ENCODE results near the gene MOB3A. TPM values are rescaled to one million over a fixed set of nuclear protein-coding genes. Genes with fewer than 3 reads are reported as not detected.

Gene MOB3A
- polyA plus RNA-seq, 3 donors from 2014 or later: 39.4 to 160 (median 42.2) TPM

DNA sequence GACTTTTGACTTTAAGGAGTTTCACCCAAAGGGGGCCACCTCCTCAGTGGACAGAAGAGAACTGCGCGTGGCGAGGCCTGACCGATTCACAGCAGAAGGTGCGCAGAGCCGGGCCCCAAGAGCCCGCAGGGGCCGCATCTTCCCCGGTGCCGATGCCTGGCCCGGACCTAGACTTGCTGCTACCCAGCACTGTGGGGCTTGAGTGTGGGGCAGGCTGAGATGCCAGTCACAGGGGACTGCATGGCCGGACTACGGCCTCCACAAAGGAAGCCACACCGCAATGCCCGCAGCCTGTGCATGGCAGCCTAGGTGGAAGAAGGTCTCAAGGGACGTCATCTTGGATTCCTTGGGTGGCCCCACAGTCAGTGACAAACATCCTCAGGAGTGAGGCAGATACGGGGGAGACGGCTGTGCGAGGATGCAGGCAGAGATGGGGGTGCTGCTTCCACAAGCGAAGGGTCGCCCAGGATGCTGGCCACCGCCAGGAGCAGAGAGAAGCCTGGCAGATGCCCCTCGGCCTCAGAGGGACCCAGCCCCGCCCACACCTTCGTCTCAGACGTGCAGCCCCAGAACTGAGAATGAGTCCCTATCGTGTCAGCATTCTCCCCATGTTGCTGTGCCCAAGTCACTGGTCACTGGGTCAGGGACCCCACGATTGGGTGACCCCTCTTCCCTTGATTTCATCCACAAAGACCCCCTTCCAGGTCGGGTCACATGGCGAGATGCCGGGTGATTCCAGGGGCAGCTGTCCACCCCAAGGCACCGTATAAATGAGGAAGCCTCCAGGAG is 16.9 kb downstream of the MOB3A start:
- Mint-ChIP-seq H3K4me1 (peaks cover 58% of the 10 kb centered on the region in 2 donors), H3K27ac (peak overlapping the region; percentile 96 to 100 (median 99)), H3K27me3 (ENCODE audit: low read depth in 3 of 3) (peaks cover 31 to 58% (median 49%) of the 10 kb centered on the region in 3 donors), H3K36me3 (peaks cover 0 to 29% (median 5%) of the 10 kb centered on the region in 3 donors), H3K9me3 (peaks cover 0 to 3% (median 0%) of the 10 kb centered on the region in 6 donors), H3K4me3 (peak overlapping the region; percentile 59 to 100 (median 98))
- DNase-seq: no peak

DNA sequence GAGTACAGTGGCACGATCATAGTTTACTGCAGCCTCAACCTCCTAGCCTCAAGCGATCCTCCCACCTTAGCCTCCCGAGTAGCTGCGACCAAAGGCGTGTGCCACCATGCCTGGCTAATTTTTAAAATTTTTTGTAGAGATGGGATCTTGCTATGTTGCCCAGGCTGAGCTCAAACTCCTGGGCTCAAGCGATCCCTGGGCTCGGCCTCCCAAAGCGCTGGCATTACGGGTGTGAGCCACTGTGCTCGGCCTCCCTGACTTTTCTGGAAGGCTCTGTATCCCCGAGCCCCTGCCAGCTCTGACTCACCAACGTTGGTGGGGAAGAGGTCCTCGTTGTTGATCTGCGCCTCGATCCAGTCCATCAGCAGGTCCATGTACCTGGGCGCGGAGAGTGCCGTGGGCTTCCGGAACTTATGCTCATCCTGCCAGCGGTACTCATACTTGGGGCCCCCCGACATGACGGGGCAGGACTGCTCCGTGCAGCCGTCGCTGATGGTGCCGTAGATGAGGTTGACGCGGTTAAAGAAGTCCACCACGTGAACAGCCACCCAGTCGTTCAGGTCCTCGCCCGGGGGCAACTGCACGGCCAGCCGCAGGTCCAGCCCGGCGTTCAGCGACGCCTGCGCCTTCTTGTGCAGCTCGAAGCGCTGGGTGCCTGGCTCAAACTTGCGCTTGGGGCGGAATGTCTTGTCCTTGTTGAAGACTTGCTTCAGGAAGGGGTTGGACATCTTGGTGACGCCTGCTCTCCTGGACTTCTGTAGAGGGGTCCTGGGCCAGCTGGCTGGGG is 18.1 kb downstream of the MOB3A start:
- Mint-ChIP-seq H3K36me3 (peaks cover 0 to 29% (median 3%) of the 10 kb centered on the region in 3 donors), H3K4me3 (peak overlapping the region in 1 of 5 donors; percentile 63), H3K27me3 (ENCODE audit: low read depth in 3 of 3) (peaks cover 22 to 48% (median 47%) of the 10 kb centered on the region in 3 donors), H3K9me3 (no peaks in the 10 kb centered on the region), H3K4me1 (peaks cover 57 to 58% of the 10 kb centered on the region in 2 donors), H3K27ac (peak overlapping the region; percentile 96 to 100 (median 99))
- DNase-seq: no peak

DNA sequence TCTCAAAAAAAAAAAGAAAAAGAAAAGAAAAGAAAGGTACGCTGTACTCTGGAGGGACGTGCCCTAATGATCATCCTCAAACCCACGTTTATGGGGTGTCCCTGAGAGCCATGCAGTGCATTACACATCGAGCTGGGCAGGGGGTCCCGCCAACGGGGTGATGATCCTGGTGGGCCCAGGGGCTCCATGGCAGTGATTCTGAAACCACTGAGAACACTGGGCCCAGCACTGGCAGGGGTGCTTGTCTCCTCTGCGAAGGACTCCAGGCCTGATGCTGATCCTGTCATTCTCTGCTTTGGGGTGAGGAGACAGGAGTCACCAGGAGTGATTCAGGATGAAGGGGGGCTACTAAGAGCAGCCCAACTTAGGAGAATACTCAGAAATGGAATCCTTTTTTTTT is 18.7 kb downstream of the MOB3A start:
- peaks cover 4 to 32% (median 6%) of the 10 kb centered on the region in 3 donors for H3K36me3 Mint-ChIP-seq
- peaks cover 54 to 55% of the 10 kb centered on the region in 2 donors for H3K4me1 Mint-ChIP-seq
- no peak overlapping the region for H3K4me3 Mint-ChIP-seq
- H3K9me3 Mint-ChIP-seq: no peaks in the 10 kb centered on the region
- H3K27me3 Mint-ChIP-seq (ENCODE audit: low read depth in 3 of 3): peaks cover 23 to 47% (median 47%) of the 10 kb centered on the region in 3 donors
- DNase-seq: no peak
- H3K27ac Mint-ChIP-seq: peak overlapping the region in 2 of 6 donors; percentile 7 to 66

DNA sequence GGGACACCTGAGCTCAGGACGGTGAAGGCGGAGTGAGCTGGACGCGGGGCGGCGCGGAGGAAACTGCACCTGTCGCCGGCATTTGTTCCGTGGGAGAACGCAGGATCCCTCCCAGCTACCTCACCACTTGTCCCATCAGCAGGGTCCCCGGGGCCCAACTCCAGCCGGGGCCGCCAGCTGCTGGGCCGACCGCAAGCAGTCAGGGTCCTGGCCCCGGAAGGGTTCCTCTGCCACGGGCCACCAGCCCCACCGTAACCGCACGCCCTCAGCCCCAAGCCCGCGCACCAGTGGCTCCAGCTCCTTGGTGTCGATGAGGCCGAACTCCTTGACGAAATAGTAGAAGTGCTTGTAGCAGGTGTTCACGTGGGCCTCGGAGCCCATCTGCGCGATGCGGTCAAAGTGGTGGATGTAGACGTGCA is 19.6 kb downstream of the MOB3A start:
- Mint-ChIP-seq H3K4me1 (peaks cover 47 to 50% of the 10 kb centered on the region in 2 donors), H3K36me3 (peaks cover 6 to 39% (median 9%) of the 10 kb centered on the region in 3 donors), H3K4me3 (peak overlapping the region in 1 of 5 donors; percentile 15), H3K27ac (peak overlapping the region in 3 of 6 donors; percentile 29 to 66 (median 56)), H3K27me3 (ENCODE audit: low read depth in 3 of 3) (peaks cover 16 to 46% (median 40%) of the 10 kb centered on the region in 3 donors), H3K9me3 (no peaks in the 10 kb centered on the region)
- no peak for DNase-seq

DNA sequence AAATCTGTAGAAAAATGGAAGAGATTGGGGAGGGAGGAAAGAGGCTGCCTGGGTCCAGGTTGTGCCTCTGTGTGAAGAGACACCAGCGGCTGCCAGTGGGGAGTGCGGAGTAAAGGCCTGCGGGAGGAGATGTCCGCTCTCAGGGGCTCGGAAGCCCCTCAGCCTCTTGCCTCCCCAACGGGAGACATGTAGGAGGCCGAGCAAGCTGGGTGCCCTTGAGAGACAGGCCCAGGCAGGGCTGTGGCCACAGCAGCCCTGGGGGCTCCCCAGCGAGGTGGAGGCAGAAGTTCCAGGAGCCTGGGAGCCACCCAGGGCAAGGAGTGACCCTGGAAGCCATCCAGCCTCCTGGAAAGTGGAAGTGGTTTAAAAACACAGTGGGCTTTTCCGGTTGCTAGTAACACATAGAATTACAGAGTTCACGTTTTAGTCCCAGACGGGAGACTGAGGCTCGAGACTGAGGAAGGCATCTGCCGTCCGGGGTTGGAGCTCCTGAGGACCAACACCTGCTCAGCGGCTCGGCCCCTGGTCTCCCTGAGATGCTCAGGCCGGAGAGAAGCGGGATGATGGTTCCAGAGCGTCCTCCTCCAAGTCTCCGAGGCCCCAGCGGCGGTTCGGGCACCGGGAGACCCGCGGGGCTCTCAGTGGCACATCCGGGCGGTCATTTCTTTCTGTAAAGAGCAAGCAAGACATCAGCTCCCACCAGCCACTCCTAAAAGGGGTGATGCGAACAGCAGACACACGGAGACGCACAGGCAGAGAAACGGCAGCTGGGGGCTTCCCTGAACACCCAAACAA is 23.2 kb downstream of the MOB3A start:
- peaks cover 6 to 29% (median 17%) of the 10 kb centered on the region in 3 donors for H3K36me3 Mint-ChIP-seq

DNA sequence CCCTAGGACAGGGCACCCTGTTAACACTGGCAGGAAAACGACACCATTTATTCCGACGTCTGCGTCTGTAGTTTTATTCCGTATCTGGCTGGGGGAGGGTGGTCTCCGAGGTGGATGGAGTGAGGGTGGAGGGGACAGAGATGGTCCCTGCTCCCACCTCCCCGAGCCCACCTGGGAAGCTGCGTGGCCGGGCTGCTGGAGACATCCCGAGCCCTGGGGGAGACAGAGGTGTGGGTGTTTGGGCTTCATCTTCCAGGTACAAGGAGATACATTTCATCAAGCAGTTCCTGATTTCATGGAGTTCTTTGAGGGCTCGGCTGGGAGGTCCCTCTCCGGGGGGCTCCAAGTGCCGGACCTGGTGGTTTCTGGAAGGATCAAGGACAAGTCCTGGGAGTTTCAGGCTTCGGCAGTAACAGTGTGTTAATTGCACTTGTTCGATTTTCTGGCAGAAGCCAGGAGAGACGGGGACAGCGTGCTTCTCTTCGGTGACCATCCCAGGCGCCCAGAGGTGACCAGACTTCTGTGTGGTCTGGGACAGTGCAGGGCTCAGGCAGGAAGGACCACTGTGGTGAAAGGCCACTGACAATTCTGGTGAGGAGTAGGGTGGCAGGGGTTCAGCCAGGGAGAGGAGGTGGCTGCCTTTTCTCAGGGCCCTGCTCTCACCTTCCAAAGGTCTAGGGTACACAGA is 25.0 kb downstream of the MOB3A start:
- H3K36me3 Mint-ChIP-seq: peaks cover 6 to 29% (median 17%) of the 10 kb centered on the region in 3 donors
- H3K27me3 Mint-ChIP-seq (ENCODE audit: low read depth in 3 of 3): peaks cover 15 to 39% (median 18%) of the 10 kb centered on the region in 3 donors
- peak overlapping the region; percentile 70 to 86 (median 80) for H3K27ac Mint-ChIP-seq
- H3K4me1 Mint-ChIP-seq: peaks cover 30 to 41% of the 10 kb centered on the region in 2 donors
- H3K9me3 Mint-ChIP-seq: no peaks in the 10 kb centered on the region
- peak overlapping the region in 1 of 5 donors; percentile 24 for H3K4me3 Mint-ChIP-seq
- peak in 1 of 3 donors; percentile 10 for DNase-seq

More for the DNA sequence above, 23.2 kb downstream of the MOB3A start:
- Mint-ChIP-seq H3K27ac (peak overlapping the region; percentile 70 to 92 (median 79)), H3K4me1 (peaks cover 33 to 41% of the 10 kb centered on the region in 2 donors), H3K9me3 (no peaks in the 10 kb centered on the region), H3K4me3 (peak overlapping the region in 1 of 5 donors; percentile 13), H3K27me3 (ENCODE audit: low read depth in 3 of 3) (peaks cover 21 to 50% (median 24%) of the 10 kb centered on the region in 3 donors)
- no peak for DNase-seq

DNA sequence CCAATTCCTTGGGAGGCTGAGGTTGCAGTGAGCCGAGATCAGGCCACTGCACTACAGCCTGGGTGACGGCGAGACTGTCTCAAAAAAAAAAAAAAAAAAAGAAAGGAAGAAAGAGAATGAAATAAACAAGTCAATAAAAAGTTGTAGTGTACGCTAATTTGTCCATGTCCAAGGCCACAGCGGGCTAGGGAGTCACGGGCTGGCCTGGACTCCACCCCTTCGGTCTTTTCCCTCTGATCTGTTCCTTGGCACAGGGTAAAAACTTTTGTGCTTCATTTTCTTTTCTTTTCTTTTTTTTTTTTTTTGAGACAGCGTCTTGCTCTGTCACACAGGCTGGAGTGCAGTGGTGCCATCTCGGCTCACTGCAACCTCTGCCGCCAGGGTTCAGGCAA is 25.7 kb downstream of the MOB3A start:
- Mint-ChIP-seq H3K27ac (peak overlapping the region in 5 of 6 donors; percentile 28 to 86 (median 80)), H3K9me3 (no peaks in the 10 kb centered on the region), H3K27me3 (ENCODE audit: low read depth in 3 of 3) (peaks cover 12 to 35% (median 17%) of the 10 kb centered on the region in 3 donors), H3K4me3 (no peak overlapping the region), H3K4me1 (peaks cover 28 to 41% of the 10 kb centered on the region in 2 donors), H3K36me3 (peaks cover 6 to 25% (median 17%) of the 10 kb centered on the region in 3 donors)
- DNase-seq: no peak

DNA sequence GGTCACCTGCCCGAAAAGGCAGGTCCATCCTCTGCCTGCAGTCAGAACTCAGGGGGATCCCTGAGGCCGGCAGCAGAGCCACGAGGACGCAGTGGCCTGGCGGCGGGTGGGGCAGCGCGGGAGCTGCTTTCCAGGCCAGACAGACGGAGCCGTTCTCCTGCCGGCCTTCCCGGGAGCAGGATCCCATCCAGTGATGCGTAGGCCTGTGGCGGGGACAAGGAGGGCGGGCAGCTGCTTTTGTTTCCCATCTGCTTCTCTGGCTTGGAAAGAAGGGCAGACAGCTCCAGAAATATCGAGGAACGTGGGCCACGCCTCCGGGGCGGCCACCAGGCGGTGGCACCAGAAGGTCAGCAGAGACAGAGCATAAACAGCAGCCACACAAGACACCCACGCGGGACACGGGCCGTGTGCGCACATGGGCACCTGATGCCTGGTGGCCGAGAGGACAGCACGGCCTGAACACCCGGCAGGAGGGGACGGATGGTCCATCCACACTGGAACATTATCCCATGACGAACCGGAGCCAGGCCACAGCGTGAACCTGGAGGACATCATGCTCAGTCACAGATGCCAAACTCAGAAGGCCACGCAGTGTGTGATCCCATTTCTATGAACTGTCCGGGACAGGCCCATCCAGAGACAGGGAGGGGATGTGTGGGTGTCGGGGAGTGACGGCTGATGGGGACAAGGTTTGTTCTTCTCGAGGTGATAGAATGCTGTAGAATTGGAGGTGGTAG is 31.2 kb downstream of the MOB3A start:
- H3K9me3 Mint-ChIP-seq: no peaks in the 10 kb centered on the region
- no peak overlapping the region for H3K4me3 Mint-ChIP-seq
- no peak for DNase-seq
- H3K27ac Mint-ChIP-seq: peak overlapping the region in 4 of 6 donors; percentile 21 to 77 (median 36)
- H3K36me3 Mint-ChIP-seq: no peaks in the 10 kb centered on the region
- peaks cover 38 to 42% of the 10 kb centered on the region in 2 donors for H3K4me1 Mint-ChIP-seq
- H3K27me3 Mint-ChIP-seq (ENCODE audit: low read depth in 3 of 3): peaks cover 10 to 26% (median 18%) of the 10 kb centered on the region in 3 donors

DNA sequence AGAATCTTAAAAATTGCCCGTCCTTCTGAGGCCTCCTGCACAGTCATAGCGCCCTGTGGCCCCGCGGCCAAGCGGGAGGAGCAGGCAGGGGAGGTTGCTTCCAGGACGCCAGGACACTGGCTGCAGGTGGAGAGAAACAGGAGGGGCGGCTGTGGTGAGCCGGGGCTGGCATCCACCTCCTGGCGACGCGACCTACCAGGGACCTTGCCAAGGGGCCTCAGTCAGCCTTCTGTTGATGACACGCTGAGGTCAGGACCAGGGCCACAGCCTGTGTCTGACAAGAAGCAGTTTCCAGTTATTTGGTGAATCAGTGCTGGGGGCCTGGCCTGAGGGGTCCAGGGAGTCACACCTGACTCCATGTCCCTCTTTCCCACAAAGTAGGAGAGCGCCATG is 31.7 kb downstream of the MOB3A start:
- peaks cover 10 to 21% (median 13%) of the 10 kb centered on the region in 3 donors for H3K27me3 Mint-ChIP-seq (ENCODE audit: low read depth in 3 of 3)
- H3K4me1 Mint-ChIP-seq: peaks cover 33 to 39% of the 10 kb centered on the region in 2 donors
- H3K36me3 Mint-ChIP-seq: no peaks in the 10 kb centered on the region
- no peak overlapping the region for H3K4me3 Mint-ChIP-seq
- H3K9me3 Mint-ChIP-seq: no peaks in the 10 kb centered on the region
- DNase-seq: no peak
- H3K27ac Mint-ChIP-seq: peak overlapping the region in 2 of 6 donors; percentile 10 to 40

DNA sequence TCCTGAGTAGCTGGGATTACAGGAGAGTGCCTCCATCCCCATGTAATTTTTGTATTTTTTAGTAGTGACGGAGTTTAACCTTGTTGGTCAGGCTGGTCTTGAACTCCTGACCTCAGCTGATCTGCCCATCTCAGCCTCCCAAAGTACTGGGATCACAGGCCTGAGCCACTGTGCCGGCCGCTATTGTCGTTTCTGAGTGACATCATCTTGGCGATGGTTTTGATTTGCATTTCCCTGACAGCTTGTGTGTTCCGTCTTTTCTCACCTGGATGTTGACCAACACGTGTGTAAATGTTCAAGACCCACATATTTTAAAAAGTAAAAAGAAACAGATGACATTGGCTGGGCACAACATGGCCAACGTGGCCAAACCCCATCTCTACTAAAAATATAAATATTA is 32.3 kb downstream of the MOB3A start:
- Mint-ChIP-seq H3K36me3 (no peaks in the 10 kb centered on the region), H3K27ac (peak overlapping the region in 1 of 6 donors; percentile 66), H3K4me3 (peak overlapping the region in 3 of 5 donors; percentile 38 to 49 (median 41)), H3K4me1 (peaks cover 27 to 35% of the 10 kb centered on the region in 2 donors), H3K9me3 (no peaks in the 10 kb centered on the region), H3K27me3 (ENCODE audit: low read depth in 3 of 3) (peaks cover 10 to 21% (median 13%) of the 10 kb centered on the region in 3 donors)
- no peak for DNase-seq

DNA sequence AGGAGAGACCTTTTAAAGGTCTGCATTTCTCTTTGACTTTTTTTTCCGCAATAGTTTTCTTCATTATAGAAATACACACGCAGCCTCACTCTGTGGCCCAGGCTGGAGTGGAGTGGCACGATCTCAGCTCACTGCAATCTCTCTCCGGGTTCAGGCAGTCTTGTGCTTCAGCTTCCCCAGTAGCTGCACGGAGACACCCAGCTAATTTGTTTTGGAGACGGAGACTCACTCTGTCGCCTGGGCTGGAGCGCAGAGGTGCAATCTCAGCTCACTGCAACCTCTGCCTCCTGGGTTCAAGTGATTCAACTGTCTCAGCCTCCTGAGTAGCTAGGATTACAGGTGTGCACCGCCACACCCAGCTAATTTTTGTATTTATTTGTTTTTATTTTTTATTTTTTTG is 33.4 kb downstream of the MOB3A start:
- no peaks in the 10 kb centered on the region for H3K36me3 Mint-ChIP-seq
- no peak for DNase-seq
- peaks cover 21 to 32% of the 10 kb centered on the region in 2 donors for H3K4me1 Mint-ChIP-seq
- H3K4me3 Mint-ChIP-seq: peak overlapping the region; percentile 60 to 92 (median 90)
- peak overlapping the region in 5 of 6 donors; percentile 73 to 97 (median 91) for H3K27ac Mint-ChIP-seq
- no peaks in the 10 kb centered on the region for H3K9me3 Mint-ChIP-seq
- peaks cover 7 to 18% (median 10%) of the 10 kb centered on the region in 3 donors for H3K27me3 Mint-ChIP-seq (ENCODE audit: low read depth in 3 of 3)

DNA sequence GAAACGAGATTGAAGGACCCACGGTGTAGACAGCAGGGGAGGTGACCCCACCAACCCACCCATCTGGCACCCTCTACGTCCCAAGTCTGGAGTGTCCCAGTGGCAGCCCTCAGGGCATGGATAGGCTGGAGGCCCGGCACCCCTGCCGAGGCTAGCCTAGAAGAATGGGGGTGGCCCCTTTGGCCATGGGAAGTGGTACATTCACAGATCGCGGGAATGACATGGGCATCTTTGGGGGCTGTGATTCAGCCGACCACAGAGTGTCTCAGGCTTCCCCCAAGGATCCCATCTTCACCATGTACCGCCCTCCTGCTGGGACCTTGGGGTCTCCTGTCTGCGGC is 33.8 kb downstream of the MOB3A start:
- Mint-ChIP-seq H3K4me1 (peaks cover 21 to 34% of the 10 kb centered on the region in 2 donors), H3K27me3 (ENCODE audit: low read depth in 3 of 3) (peaks cover 7 to 18% (median 10%) of the 10 kb centered on the region in 3 donors)

More for the DNA sequence above, 33.8 kb downstream of the MOB3A start:
- Mint-ChIP-seq H3K27ac (peak overlapping the region; percentile 83 to 97 (median 92)), H3K9me3 (no peaks in the 10 kb centered on the region), H3K4me3 (peak overlapping the region; percentile 73 to 92 (median 90)), H3K36me3 (no peaks in the 10 kb centered on the region)
- DNase-seq: no peak
